MM.1S (cell line): ENCODE data around the gene SYT2.
"Not testable (repeated sequence)": the region's sequence is repeated elsewhere in the genome, so short reads cannot be mapped to it uniquely, and the experiment has no call there.

Experiments
- CTCF ChIP-seq: fragments of 300-600 bp; sonication (generic); IDR thresholded peaks from 2 replicates; pipeline ENCODE4 v1.5.1; 2016; ENCODE audit warnings: antibody characterized with exemption, low read length, mixed read lengths
- EZH2phosphoT487 ChIP-seq: fragments of 300-600 bp; sonication (generic); IDR thresholded peaks from 2 replicates; pipeline ENCODE4 v1.6.1; 2018; ENCODE audit warnings: antibody characterized with exemption, low read length

- TF ChIP-seq EZH2phosphoT487, CTCF: not testable (repeated sequence)
Measured at GRCh38 chr1:202556037-202556436, 154.2 kb downstream of the SYT2 start.
